Keratinocyte (primary cell): ENCODE data around the gene RFC2.

Experiments used
- EZH2 ChIP-seq: IDR thresholded peaks from one replicate; pipeline ENCODE4 v1.6.1; 2012; ENCODE audit warnings: inconsistent platforms, mild to moderate bottlenecking, low read length, moderate library complexity
- TF ChIP-seq, protein P1 (sequence below), 3 experiments: IDR thresholded peaks in 1 of 3; conservative IDR thresholded peaks in 1 of 3; optimal IDR thresholded peaks in 1 of 3; 2 replicates in 2 of 3; 3 replicates in 1 of 3; pipeline versions ENCODE3 to v1.5.1; 2011; ENCODE audit warnings: low read length in 3 of 3, mild to moderate bottlenecking in 3 of 3, moderate library complexity in 2 of 3, control low read depth in 1 of 3, inconsistent platforms in 1 of 3; ENCODE audit not compliant: insufficient read depth in 2 of 3; ENCODE audit errors: extremely low read depth in 1 of 3

DNA sequence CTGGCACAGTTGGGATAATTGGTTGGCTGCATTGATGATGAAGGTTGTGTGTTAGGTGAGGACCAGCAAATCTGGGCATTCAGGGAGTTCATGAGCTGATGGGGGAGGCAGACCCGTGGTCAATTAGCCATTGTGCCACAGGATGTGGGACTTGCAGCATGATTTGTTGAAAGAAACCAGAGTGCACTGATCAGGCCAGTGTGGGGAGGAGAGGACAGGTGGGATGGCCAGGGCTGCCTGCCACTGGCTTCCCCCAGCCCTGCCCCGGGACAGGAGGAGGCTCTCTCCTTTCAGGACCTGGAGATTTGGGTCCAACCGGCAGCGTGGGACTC, 39.3 kb upstream of the RFC2 start:
- TF ChIP-seq, protein P1, sequence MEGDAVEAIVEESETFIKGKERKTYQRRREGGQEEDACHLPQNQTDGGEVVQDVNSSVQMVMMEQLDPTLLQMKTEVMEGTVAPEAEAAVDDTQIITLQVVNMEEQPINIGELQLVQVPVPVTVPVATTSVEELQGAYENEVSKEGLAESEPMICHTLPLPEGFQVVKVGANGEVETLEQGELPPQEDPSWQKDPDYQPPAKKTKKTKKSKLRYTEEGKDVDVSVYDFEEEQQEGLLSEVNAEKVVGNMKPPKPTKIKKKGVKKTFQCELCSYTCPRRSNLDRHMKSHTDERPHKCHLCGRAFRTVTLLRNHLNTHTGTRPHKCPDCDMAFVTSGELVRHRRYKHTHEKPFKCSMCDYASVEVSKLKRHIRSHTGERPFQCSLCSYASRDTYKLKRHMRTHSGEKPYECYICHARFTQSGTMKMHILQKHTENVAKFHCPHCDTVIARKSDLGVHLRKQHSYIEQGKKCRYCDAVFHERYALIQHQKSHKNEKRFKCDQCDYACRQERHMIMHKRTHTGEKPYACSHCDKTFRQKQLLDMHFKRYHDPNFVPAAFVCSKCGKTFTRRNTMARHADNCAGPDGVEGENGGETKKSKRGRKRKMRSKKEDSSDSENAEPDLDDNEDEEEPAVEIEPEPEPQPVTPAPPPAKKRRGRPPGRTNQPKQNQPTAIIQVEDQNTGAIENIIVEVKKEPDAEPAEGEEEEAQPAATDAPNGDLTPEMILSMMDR (optimal IDR thresholded peaks at IDR 0.05 in 1 of 3, IDR thresholded peaks at IDR 0.05 in 1 of 3, conservative IDR thresholded peaks at IDR 0.05 in 1 of 3; ENCODE audit: extremely low read depth in 1 of 3, insufficient read depth in 2 of 3, low read length in 3 of 3), result no peak
- no peak for TF ChIP-seq EZH2
